ENCODE results near the gene CLDN12. TPM values are rescaled to one million over a fixed set of nuclear protein-coding genes. Genes with fewer than 3 reads are reported as not detected.

Gene CLDN12
- total RNA-seq, 1 experiment from 2014 or later, result 57.7 TPM

GRCh38 chr7:90446137-90446899 is 43.1 kb downstream of the CLDN12 start:
- no peaks in the 10 kb centered on the region for H3K9me3 ChIP-seq (ENCODE audit: insufficient read depth, low read depth)
- no peak for DNase-seq
- no peaks in the 10 kb centered on the region for H3F3A ChIP-seq (ENCODE audit: insufficient read depth, low read depth)
- H3K36me3 ChIP-seq (ENCODE audit: low read depth), result no peaks in the 10 kb centered on the region
- no peaks in the 10 kb centered on the region for H4K20me1 ChIP-seq (ENCODE audit: insufficient read depth)
- no peaks in the 10 kb centered on the region for H3K79me2 ChIP-seq (ENCODE audit: low read depth)
- no peak overlapping the region for H2AFZ ChIP-seq
- H3K27ac ChIP-seq, result no peak overlapping the region
- no peak overlapping the region for H3K4me2 ChIP-seq
- ChIA-PET CTCF (no interaction called here), POLR2A (ENCODE audit: unreplicated experiment) (interaction anchor here (0.7 kb wide), 1 partner anchor 399 kb away, joined by 8 read pairs; no protein-coding TSS in a partner anchor)
- BruUV-seq (replicated peaks), result no TSS peak
- H3K9me2 ChIP-seq (ENCODE audit: insufficient read depth), result no peaks in the 10 kb centered on the region; the same call in 1 of the 2 replicates
- no peaks in the 10 kb centered on the region for H3K4me1 ChIP-seq (replicated peaks; ENCODE audit: insufficient read depth)
- TF ChIP-seq EZH2 (IDR thresholded peaks at IDR 0.05; ENCODE audit: low read depth) (no peak), CTCF (conservative IDR thresholded peaks at IDR 0.05) (no peak)
- no peaks in the 10 kb centered on the region for H3K27me3 ChIP-seq (ENCODE audit: insufficient read depth, low read depth)
- H3K4me3 ChIP-seq, result no peak overlapping the region
- intact Hi-C loops (cut with micrococcal nuclease; ENCODE audit: unreplicated experiment), result no loop called here

GRCh38 chr7:90453259-90453891 is 50.1 kb downstream of the CLDN12 start:
- ChIA-PET POLR2A (ENCODE audit: unreplicated experiment) (no interaction called here), CTCF (interaction anchor here (0.6 kb wide), 1 partner anchor 178 kb away, joined by 15 read pairs; no protein-coding TSS in a partner anchor)
- Histone ChIP-seq H3K9me2 (ENCODE audit: insufficient read depth) (no peaks in the 10 kb centered on the region; the same call in 1 of the 2 replicates), H3K4me1 (replicated peaks; ENCODE audit: insufficient read depth) (no peaks in the 10 kb centered on the region), H2AFZ (no peak overlapping the region), H3K4me3 (no peak overlapping the region), H3K79me2 (ENCODE audit: low read depth) (no peaks in the 10 kb centered on the region), H3K9me3 (ENCODE audit: insufficient read depth, low read depth) (no peaks in the 10 kb centered on the region), H3K27me3 (ENCODE audit: insufficient read depth, low read depth) (no peaks in the 10 kb centered on the region), H3K27ac (no peak overlapping the region), H3F3A (ENCODE audit: insufficient read depth, low read depth) (no peaks in the 10 kb centered on the region), H4K20me1 (ENCODE audit: insufficient read depth) (no peaks in the 10 kb centered on the region), H3K4me2 (no peak overlapping the region), H3K36me3 (ENCODE audit: low read depth) (no peaks in the 10 kb centered on the region)
- BruUV-seq (replicated peaks), result no TSS peak
- DNase-seq, result no peak
- no peak for TF ChIP-seq EZH2 (IDR thresholded peaks at IDR 0.05; ENCODE audit: low read depth)
- no peak for TF ChIP-seq CTCF (conservative IDR thresholded peaks at IDR 0.05)
- intact Hi-C loops (cut with micrococcal nuclease; ENCODE audit: unreplicated experiment), result no loop called here

- no peaks in the 10 kb centered on the region for H3F3A ChIP-seq (ENCODE audit: insufficient read depth, low read depth)
- no peaks in the 10 kb centered on the region for H3K36me3 ChIP-seq (ENCODE audit: low read depth)
- no peak for DNase-seq
- H2AFZ ChIP-seq, result no peak overlapping the region
- no peaks in the 10 kb centered on the region for H3K27me3 ChIP-seq (ENCODE audit: insufficient read depth, low read depth)
- no TSS peak for BruUV-seq (replicated peaks)
- no peak overlapping the region for H3K4me3 ChIP-seq
- CTCF ChIA-PET, result interaction anchor here (0.6 kb wide), 1 partner anchor 25 kb away, joined by 3 read pairs; no protein-coding TSS in a partner anchor
- H3K9me3 ChIP-seq (ENCODE audit: insufficient read depth, low read depth), result no peaks in the 10 kb centered on the region
- TF ChIP-seq EZH2 (IDR thresholded peaks at IDR 0.05; ENCODE audit: low read depth) (no peak), CTCF (conservative IDR thresholded peaks at IDR 0.05) (no peak)
- H3K27ac ChIP-seq, result no peak overlapping the region
- H3K79me2 ChIP-seq (ENCODE audit: low read depth), result no peaks in the 10 kb centered on the region
- no peaks in the 10 kb centered on the region for H4K20me1 ChIP-seq (ENCODE audit: insufficient read depth)
- no peaks in the 10 kb centered on the region for H3K4me1 ChIP-seq (replicated peaks; ENCODE audit: insufficient read depth)
- intact Hi-C loops (cut with micrococcal nuclease; ENCODE audit: unreplicated experiment), result loop anchor here (2.0 kb wide), 1 partner anchor 143 kb away; the partner anchor contains the start of gene CDK14
- H3K4me2 ChIP-seq, result no peak overlapping the region
- no peaks in the 10 kb centered on the region; the same call in 1 of the 2 replicates for H3K9me2 ChIP-seq (ENCODE audit: insufficient read depth)
- POLR2A ChIA-PET (ENCODE audit: unreplicated experiment), result no interaction called here
Measured at GRCh38 chr7:90453931-90454330, 50.7 kb downstream of the CLDN12 start.
